ENCODE measurements around the gene GNRH2. TPM values are rescaled to one million over a fixed set of nuclear protein-coding genes. Genes with fewer than 3 reads are reported as not detected.
A peak's percentile ranks its signal among the peaks of the same experiment; 100 is the strongest.
"Not testable (repeated sequence)": the region's sequence is repeated elsewhere in the genome, so short reads cannot be mapped to it uniquely, and the experiment has no call there.

The GNRH2 gene
- total RNA-seq, 1 donor from 2014 or later, result not detected

GRCh38 chr20:3046677-3047462 lies 3.4 kb downstream of the GNRH2 start:
- H3K36me3 ChIP-seq, result peaks cover 26% of the 10 kb centered on the region
- no peaks in the 10 kb centered on the region for H3K9me3 ChIP-seq (replicated peaks)
- TF ChIP-seq CTCF (IDR thresholded peaks at IDR 0.05; ENCODE audit: borderline replicate concordance), result no peak
- H3K27me3 ChIP-seq (ENCODE audit: low read depth), result no peaks in the 10 kb centered on the region
- H3K4me1 ChIP-seq, result peaks cover 44% of the 10 kb centered on the region
- intact Hi-C loops (cut with micrococcal nuclease), result no loop called here
- peak overlapping the region; percentile 96 for H3K27ac ChIP-seq (replicated peaks)
- no peak for DNase-seq
- H3K4me3 ChIP-seq, result peak overlapping the region; percentile 87

- H3K27me3 ChIP-seq (ENCODE audit: low read depth), result no peaks in the 10 kb centered on the region
- peaks cover 36% of the 10 kb centered on the region for H3K4me1 ChIP-seq
- no peak overlapping the region for H3K27ac ChIP-seq (replicated peaks)
- no peak for TF ChIP-seq CTCF (IDR thresholded peaks at IDR 0.05; ENCODE audit: borderline replicate concordance)
- DNase-seq, result no peak
- intact Hi-C loops (cut with micrococcal nuclease), result no loop called here
- peak overlapping the region; percentile 87 for H3K4me3 ChIP-seq
- no peaks in the 10 kb centered on the region for H3K9me3 ChIP-seq (replicated peaks)
- H3K36me3 ChIP-seq, result peaks cover 26% of the 10 kb centered on the region
These were observed 4.3 kb downstream of the GNRH2 start for GRCh38 chr20:3047486-3048419.

GRCh38 chr20:3051385-3052019 lies 8.1 kb downstream of the GNRH2 start:
- H3K27me3 ChIP-seq (ENCODE audit: low read depth), result no peaks in the 10 kb centered on the region
- no peak overlapping the region for H3K27ac ChIP-seq (replicated peaks)
- H3K4me3 ChIP-seq, result no peak overlapping the region
- peaks cover 14% of the 10 kb centered on the region for H3K4me1 ChIP-seq
- DNase-seq, result no peak
- H3K36me3 ChIP-seq, result peaks cover 26% of the 10 kb centered on the region
- no peaks in the 10 kb centered on the region for H3K9me3 ChIP-seq (replicated peaks)
- no peak for TF ChIP-seq CTCF (IDR thresholded peaks at IDR 0.05; ENCODE audit: borderline replicate concordance)
- intact Hi-C loops (cut with micrococcal nuclease), result loop anchor here (10.0 kb wide), 1 partner anchor 63 kb away; no protein-coding TSS in a partner anchor

GRCh38 chr20:3059489-3059888 lies 16.1 kb downstream of the GNRH2 start:
- H3K27me3 ChIP-seq (ENCODE audit: low read depth), result no peaks in the 10 kb centered on the region
- no peaks in the 10 kb centered on the region for H3K9me3 ChIP-seq (replicated peaks)
- no peak for TF ChIP-seq CTCF (IDR thresholded peaks at IDR 0.05; ENCODE audit: borderline replicate concordance)
- no peak for DNase-seq
- H3K4me1 ChIP-seq, result no peaks in the 10 kb centered on the region
- no peak overlapping the region for H3K27ac ChIP-seq (replicated peaks)
- no peaks in the 10 kb centered on the region for H3K36me3 ChIP-seq
- intact Hi-C loops (cut with micrococcal nuclease), result loop anchor here (10.0 kb wide), 1 partner anchor 55 kb away; no protein-coding TSS in a partner anchor
- no peak overlapping the region for H3K4me3 ChIP-seq

- H3K4me1 ChIP-seq; H3K4me3 ChIP-seq; intact Hi-C loops (cut with micrococcal nuclease): not testable (repeated sequence)
These were observed 20.7 kb downstream of the GNRH2 start for GRCh38 chr20:3064119-3064518.

More at GRCh38 chr20:3064119-3064518, 20.7 kb downstream of the GNRH2 start:
- H3K27me3 ChIP-seq (ENCODE audit: low read depth); H3K27ac ChIP-seq (replicated peaks); H3K36me3 ChIP-seq; H3K9me3 ChIP-seq (replicated peaks); DNase-seq: not testable (repeated sequence)
